Ovary (tissue), 9 donors: Measurements from ENCODE around the gene MYL5. TPM values are rescaled to one million over a fixed set of nuclear protein-coding genes. Genes with fewer than 3 reads are reported as not detected.

Experiments
- DNase-seq, 5 donors: peaks; one replicate each; pipeline ENCODE4 v3.0.0-alpha.2; 2019 to 2020
- H3K27ac ChIP-seq, 2 donors: fragments of 200-600 bp; one replicate each; pipeline versions ENCODE4 v1.5.1 to v1.8.0; 2019 to 2022
- H3K27me3 ChIP-seq: fragments of 200-600 bp; one replicate; pipeline ENCODE4 v1.8.0; 2022
- H3K36me3 ChIP-seq: fragments of 200-600 bp; sonication (generic); one replicate; pipeline ENCODE4 v1.5.1; 2019
- H3K4me1 ChIP-seq: one replicate; pipeline ENCODE4 v1.8.1; 2013; ENCODE audit warnings: mild to moderate bottlenecking, moderate library complexity; ENCODE audit not compliant: insufficient read depth
- H3K4me3 ChIP-seq: fragments of 200-600 bp; sonication (generic); one replicate; pipeline ENCODE4 v1.5.1; 2017
- H3K9me3 ChIP-seq, 2 donors: fragments of 200-600 bp in 1 of 2; sonication (generic) in 1 of 2; one replicate each; pipeline versions ENCODE4 v1.5.1 to v1.8.1; 2013 to 2019; ENCODE audit warnings: mild to moderate bottlenecking in 1 of 2, moderate library complexity in 1 of 2
- CTCF ChIP-seq, 3 donors: fragments of 450-650 bp in 2 of 3; fragments of 200-600 bp in 1 of 3; IDR thresholded peaks; one replicate each; pipeline versions ENCODE4 v1.5.1 to v1.8.0; 2016 to 2022; ENCODE audit warnings: antibody characterized with exemption in 3 of 3, mild to moderate bottlenecking in 1 of 3
- EP300 ChIP-seq: sonication (generic); formaldehyde crosslinking; IDR thresholded peaks from one replicate; pipeline ENCODE4 v1.6.1; 2017; ENCODE audit warnings: antibody characterized with exemption
- POLR2A ChIP-seq: fragments of 450-650 bp; IDR thresholded peaks from one replicate; pipeline ENCODE4 v1.6.1; 2017; ENCODE audit warnings: antibody characterized with exemption, mild to moderate bottlenecking, moderate library complexity
- WGBS, 3 donors: extraction: QIAGEN DNeasy Blood & Tissue Kit in 1 of 3; methylation state at CpG; one replicate each; pipeline versions ENCODE4 v1.1.5 to v1.1.7; 2013 to 2017; 5-methylcytosine and 5-hydroxymethylcytosine counted together
- intact Hi-C, 4 donors: fragments of 100-400 bp; cut with DNase I; formaldehyde crosslinking; loops; one replicate each; pipeline versions ENCODE4 v1.11.0 to v1.15.1; 2022 to 2023
- polyA plus RNA-seq, 2 donors: library from polyadenylated mRNA; stranded (reverse); fragments of 200-250 nt in 1 of 2; fragments of 350-450 nt in 1 of 2; fragmentation: Illumina TruSeq in 1 of 2; extraction: RNeasy Lipid Tissue Mini Kit (QIAGEN cat#74804) in 1 of 2; gene quantifications; one replicate each; pipeline ENCODE4 v1.2.3, GENCODE V29; 2013 to 2014
- total RNA-seq, 7 donors: library from RNA; depleted of rRNA in 2 of 7; stranded (reverse); fragments of >200 nt in 2 of 7; fragmentation: NEBNext Ultra II Directional in 3 of 7; extraction: Animal tissue kit (Norgen Biotek cat#: 25700) in 3 of 7; gene quantifications; one replicate each; pipeline versions ENCODE4 v1.1.0 to v1.2.4, GENCODE V29; 2016 to 2023
- donor health status: DM: no; HTN: no; CAD: no; lungs with moderate emphysema.
- donor health status: DM: no; HTN: no; CAD: no.
- donor health status: Bipolar disorder and iron deficiency.
- donor health status: DM: yes; HTN: yes; CAD: no.
- donor health status: DM: no; HTN: no; CAD: no.
- donor health status: DM: yes; HTN: yes; CAD: no.

Gene MYL5
- total and polyA plus RNA-seq, 9 donors, result 4.0 to 18.3 (median 9.3) TPM

GRCh38 chr4:647481-647880 is 26.9 kb upstream of the MYL5 start:
- no peak for DNase-seq
- Histone ChIP-seq H3K36me3 (no peaks in the 10 kb centered on the region), H3K27me3 (no peaks in the 10 kb centered on the region), H3K27ac (no peak overlapping the region), H3K4me3 (no peak overlapping the region), H3K9me3 (no peaks in the 10 kb centered on the region), H3K4me1 (no peaks in the 10 kb centered on the region)
- intact Hi-C loops, result no loop called here
- TF ChIP-seq CTCF (IDR thresholded peaks at IDR 0.05), result no peak
- TF ChIP-seq POLR2A, result no peak
- TF ChIP-seq EP300, result no peak
- 55 to 69% (median 57%) methylated on average over 13 of the region's 13 CpGs for WGBS, 3 donors

GRCh38 chr4:648579-649292 is 25.6 kb upstream of the MYL5 start:
- no peak for TF ChIP-seq CTCF (IDR thresholded peaks at IDR 0.05)
- no peak for TF ChIP-seq EP300
- TF ChIP-seq POLR2A, result no peak
- Histone ChIP-seq H3K4me3 (no peak overlapping the region), H3K27ac (no peak overlapping the region), H3K9me3 (no peaks in the 10 kb centered on the region), H3K4me1 (no peaks in the 10 kb centered on the region), H3K36me3 (no peaks in the 10 kb centered on the region), H3K27me3 (no peaks in the 10 kb centered on the region)
- WGBS, 3 donors, result 59 to 60% (median 59%) methylated on average over 28 of the region's 28 CpGs
- DNase-seq, result no peak
- intact Hi-C loops, result no loop called here

- TF ChIP-seq POLR2A (no peak), CTCF (IDR thresholded peaks at IDR 0.05) (no peak), EP300 (no peak)
- WGBS, 3 donors, result 84 to 91% (median 89%) methylated on average over 6 to 7 of the region's 7 CpGs
- Histone ChIP-seq H3K4me3 (no peak overlapping the region), H3K27me3 (no peaks in the 10 kb centered on the region), H3K9me3 (no peaks in the 10 kb centered on the region), H3K27ac (no peak overlapping the region), H3K4me1 (no peaks in the 10 kb centered on the region), H3K36me3 (no peaks in the 10 kb centered on the region)
- DNase-seq, result no peak
- intact Hi-C loops, result no loop called here
These were observed 25.1 kb upstream of the MYL5 start for GRCh38 chr4:649293-649625.

- Histone ChIP-seq H3K4me3 (no peak overlapping the region), H3K36me3 (no peaks in the 10 kb centered on the region), H3K27me3 (no peaks in the 10 kb centered on the region), H3K4me1 (no peaks in the 10 kb centered on the region), H3K9me3 (no peaks in the 10 kb centered on the region), H3K27ac (no peak overlapping the region)
- 83 to 92% (median 87%) methylated on average over 13 of the region's 13 CpGs for WGBS, 3 donors
- intact Hi-C loops, result no loop called here
- DNase-seq, result no peak
- no peak for TF ChIP-seq EP300
- no peak for TF ChIP-seq CTCF (IDR thresholded peaks at IDR 0.05)
- no peak for TF ChIP-seq POLR2A
These were observed 24.5 kb upstream of the MYL5 start for GRCh38 chr4:649751-650310.
